ENCODE results near the gene CNTNAP3B.
"Not testable (repeated sequence)": the region's sequence is repeated elsewhere in the genome, so short reads cannot be mapped to it uniquely, and the experiment has no call there.

The CNTNAP3B gene

DNA sequence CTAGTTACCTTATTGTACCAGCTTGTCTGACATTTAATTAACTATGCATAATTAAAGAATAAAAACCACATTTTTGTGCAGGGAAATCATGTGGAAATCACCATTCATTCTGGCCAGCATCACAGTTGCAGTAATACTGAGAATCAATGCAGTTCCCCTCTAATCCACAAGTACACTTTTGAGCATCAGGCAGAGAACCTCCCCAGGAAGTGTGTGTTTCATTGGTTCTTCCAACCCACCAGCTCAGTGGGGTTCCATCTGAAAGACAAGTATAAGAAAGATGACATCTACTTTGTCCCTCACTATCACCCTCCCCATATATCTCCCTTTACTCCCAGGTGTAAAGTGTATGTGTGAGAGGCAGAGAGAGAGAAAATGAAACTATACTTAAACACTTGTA is 191.1 kb downstream of the CNTNAP3B start:
- not testable (repeated sequence) for H3K23ac ChIP-seq (ENCODE audit: low read length in 2 of 2); H2AFZ ChIP-seq (ENCODE audit: low read depth, low read length); H3K9me3 ChIP-seq (ENCODE audit: control insufficient read depth, low read length); H3K14ac ChIP-seq (ENCODE audit: low read length in 2 of 2); H3K4me1 ChIP-seq (ENCODE audit: control insufficient read depth, insufficient read depth, low read depth, low read length); H2BK12ac ChIP-seq (ENCODE audit: low read length in 2 of 2); H3K36me3 ChIP-seq (ENCODE audit: control insufficient read depth in 1 of 2, insufficient read depth in 2 of 2, low read depth in 1 of 2, low read length in 2 of 2); DNase-seq; H3K4me3 ChIP-seq (ENCODE audit: insufficient read depth in 1 of 2, low read depth in 1 of 2, low read length in 2 of 2); H2AK5ac ChIP-seq (ENCODE audit: low read length, severe bottlenecking); H3K27ac ChIP-seq (ENCODE audit: low read length, poor library complexity, severe bottlenecking); H4K8ac ChIP-seq (ENCODE audit: low read length); H3K18ac ChIP-seq (ENCODE audit: low read depth in 1 of 2, low read length in 2 of 2); H2BK120ac ChIP-seq (ENCODE audit: low read depth, low read length); H2BK5ac ChIP-seq (ENCODE audit: low read depth, low read length, poor library complexity, severe bottlenecking); H3K9ac ChIP-seq (ENCODE audit: low read length); H3K4me2 ChIP-seq (ENCODE audit: low read length, poor library complexity, severe bottlenecking); H3K4ac ChIP-seq (ENCODE audit: low read depth in 1 of 2, low read length in 2 of 2); H3K79me1 ChIP-seq (replicated peaks; ENCODE audit: low read length, poor library complexity, severe bottlenecking); H4K91ac ChIP-seq (ENCODE audit: low read length); H2BK15ac ChIP-seq (ENCODE audit: low read depth, poor library complexity, severe bottlenecking); H3K27me3 ChIP-seq (ENCODE audit: control insufficient read depth in 1 of 2, insufficient read depth in 1 of 2, low read length in 2 of 2)

DNA sequence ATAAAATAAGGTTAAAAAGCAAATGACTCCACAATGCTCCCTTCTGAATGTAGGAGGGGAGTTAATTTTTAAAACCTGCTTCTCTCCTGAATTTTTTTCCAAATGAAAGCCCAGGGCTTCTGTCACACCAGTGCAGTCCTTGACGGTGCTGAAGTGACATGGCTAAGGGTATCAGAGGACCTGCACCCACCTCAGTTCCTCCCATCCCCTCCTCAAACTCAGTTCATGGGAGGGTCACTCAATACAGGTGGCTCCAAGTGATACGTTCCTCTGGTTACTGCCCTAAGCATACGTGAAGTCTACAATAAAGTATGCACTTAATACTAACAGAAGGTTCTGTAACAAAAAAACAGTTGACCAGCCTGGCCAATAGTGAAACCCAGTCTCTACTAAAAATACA is 193.5 kb downstream of the CNTNAP3B start:
- not testable (repeated sequence) for H3K9me3 ChIP-seq (ENCODE audit: control insufficient read depth, low read length); H3K27ac ChIP-seq (ENCODE audit: low read length, poor library complexity, severe bottlenecking); H3K4me3 ChIP-seq (ENCODE audit: insufficient read depth in 1 of 2, low read depth in 1 of 2, low read length in 2 of 2); H4K91ac ChIP-seq (ENCODE audit: low read length); H3K79me1 ChIP-seq (replicated peaks; ENCODE audit: low read length, poor library complexity, severe bottlenecking); H2BK12ac ChIP-seq (ENCODE audit: low read length in 2 of 2); H3K4me1 ChIP-seq (ENCODE audit: control insufficient read depth, insufficient read depth, low read depth, low read length); H2BK5ac ChIP-seq (ENCODE audit: low read depth, low read length, poor library complexity, severe bottlenecking); H2AFZ ChIP-seq (ENCODE audit: low read depth, low read length); H3K18ac ChIP-seq (ENCODE audit: low read depth in 1 of 2, low read length in 2 of 2); H2BK15ac ChIP-seq (ENCODE audit: low read depth, poor library complexity, severe bottlenecking); H3K4ac ChIP-seq (ENCODE audit: low read depth in 1 of 2, low read length in 2 of 2); H4K8ac ChIP-seq (ENCODE audit: low read length); H2AK5ac ChIP-seq (ENCODE audit: low read length, severe bottlenecking); H3K36me3 ChIP-seq (ENCODE audit: control insufficient read depth in 1 of 2, insufficient read depth in 2 of 2, low read depth in 1 of 2, low read length in 2 of 2); DNase-seq; H3K9ac ChIP-seq (ENCODE audit: low read length); H3K23ac ChIP-seq (ENCODE audit: low read length in 2 of 2); H3K27me3 ChIP-seq (ENCODE audit: control insufficient read depth in 1 of 2, insufficient read depth in 1 of 2, low read length in 2 of 2); H3K14ac ChIP-seq (ENCODE audit: low read length in 2 of 2); H2BK120ac ChIP-seq (ENCODE audit: low read depth, low read length); H3K4me2 ChIP-seq (ENCODE audit: low read length, poor library complexity, severe bottlenecking)
- no CpG with 5 or more reads among the region's 3 CpGs for WGBS

DNA sequence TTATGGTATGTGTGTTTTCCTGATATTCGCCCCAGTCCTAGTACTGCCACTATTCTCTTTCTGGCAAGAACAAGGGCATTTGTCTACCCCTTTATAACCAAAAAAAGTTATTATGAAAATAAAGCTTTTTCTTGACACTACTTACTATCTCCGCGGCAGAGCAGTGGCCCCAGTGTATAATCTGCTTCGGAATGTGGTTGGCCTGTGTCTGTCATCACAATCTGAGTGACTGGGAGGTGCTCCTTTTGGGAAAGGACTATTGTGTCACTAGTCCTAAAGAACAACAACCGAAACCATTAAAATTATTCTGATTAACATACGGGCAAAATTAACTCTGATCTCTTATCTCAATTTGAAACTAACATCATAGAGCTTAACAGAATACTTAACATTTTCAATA is 200.1 kb downstream of the CNTNAP3B start:
- H2AK5ac ChIP-seq (ENCODE audit: low read length, severe bottlenecking); DNase-seq; H3K36me3 ChIP-seq (ENCODE audit: control insufficient read depth in 1 of 2, insufficient read depth in 2 of 2, low read depth in 1 of 2, low read length in 2 of 2); H3K9me3 ChIP-seq (ENCODE audit: control insufficient read depth, low read length); H2BK12ac ChIP-seq (ENCODE audit: low read length in 2 of 2); H3K23ac ChIP-seq (ENCODE audit: low read length in 2 of 2); H3K9ac ChIP-seq (ENCODE audit: low read length); H3K4me2 ChIP-seq (ENCODE audit: low read length, poor library complexity, severe bottlenecking); H2AFZ ChIP-seq (ENCODE audit: low read depth, low read length); H3K14ac ChIP-seq (ENCODE audit: low read length in 2 of 2); H3K18ac ChIP-seq (ENCODE audit: low read depth in 1 of 2, low read length in 2 of 2); H2BK5ac ChIP-seq (ENCODE audit: low read depth, low read length, poor library complexity, severe bottlenecking); H3K27ac ChIP-seq (ENCODE audit: low read length, poor library complexity, severe bottlenecking); H4K8ac ChIP-seq (ENCODE audit: low read length); H3K4me3 ChIP-seq (ENCODE audit: insufficient read depth in 1 of 2, low read depth in 1 of 2, low read length in 2 of 2); H4K91ac ChIP-seq (ENCODE audit: low read length); H2BK120ac ChIP-seq (ENCODE audit: low read depth, low read length); H3K4me1 ChIP-seq (ENCODE audit: control insufficient read depth, insufficient read depth, low read depth, low read length); H3K27me3 ChIP-seq (ENCODE audit: control insufficient read depth in 1 of 2, insufficient read depth in 1 of 2, low read length in 2 of 2); H2BK15ac ChIP-seq (ENCODE audit: low read depth, poor library complexity, severe bottlenecking); H3K79me1 ChIP-seq (replicated peaks; ENCODE audit: low read length, poor library complexity, severe bottlenecking); H3K4ac ChIP-seq (ENCODE audit: low read depth in 1 of 2, low read length in 2 of 2): not testable (repeated sequence)
- WGBS = 83% methylated on average over 4 of the region's 6 CpGs

DNA sequence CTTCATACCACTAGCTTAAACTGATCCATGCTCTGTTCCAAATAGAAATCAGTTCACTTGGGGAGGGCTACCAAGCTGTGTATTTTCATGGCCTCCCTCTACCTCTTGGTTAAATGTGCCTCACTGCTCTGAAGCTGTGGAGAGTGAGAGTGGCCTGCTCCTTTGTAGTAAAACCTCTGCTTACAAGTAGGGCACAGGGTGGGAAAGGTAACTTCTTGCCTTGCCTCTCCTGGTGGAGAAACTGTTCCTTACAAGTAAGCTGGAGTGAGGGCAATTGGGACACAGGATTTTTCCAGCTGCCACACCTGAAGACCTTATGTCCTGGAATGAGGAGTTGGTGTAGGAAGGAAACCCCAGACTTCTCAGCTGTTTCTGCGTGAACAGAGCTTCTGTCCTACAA is 211.9 kb downstream of the CNTNAP3B start:
- H3K23ac ChIP-seq (ENCODE audit: low read length in 2 of 2); H2AFZ ChIP-seq (ENCODE audit: low read depth, low read length); H4K8ac ChIP-seq (ENCODE audit: low read length); H3K4me3 ChIP-seq (ENCODE audit: insufficient read depth in 1 of 2, low read depth in 1 of 2, low read length in 2 of 2); H3K79me1 ChIP-seq (replicated peaks; ENCODE audit: low read length, poor library complexity, severe bottlenecking); H3K27me3 ChIP-seq (ENCODE audit: control insufficient read depth in 1 of 2, insufficient read depth in 1 of 2, low read length in 2 of 2); H3K27ac ChIP-seq (ENCODE audit: low read length, poor library complexity, severe bottlenecking); H2BK120ac ChIP-seq (ENCODE audit: low read depth, low read length); H2AK5ac ChIP-seq (ENCODE audit: low read length, severe bottlenecking); H3K4me2 ChIP-seq (ENCODE audit: low read length, poor library complexity, severe bottlenecking); H2BK12ac ChIP-seq (ENCODE audit: low read length in 2 of 2); H3K4me1 ChIP-seq (ENCODE audit: control insufficient read depth, insufficient read depth, low read depth, low read length); H3K36me3 ChIP-seq (ENCODE audit: control insufficient read depth in 1 of 2, insufficient read depth in 2 of 2, low read depth in 1 of 2, low read length in 2 of 2); H3K9me3 ChIP-seq (ENCODE audit: control insufficient read depth, low read length); H3K14ac ChIP-seq (ENCODE audit: low read length in 2 of 2); H3K18ac ChIP-seq (ENCODE audit: low read depth in 1 of 2, low read length in 2 of 2); H3K4ac ChIP-seq (ENCODE audit: low read depth in 1 of 2, low read length in 2 of 2); H4K91ac ChIP-seq (ENCODE audit: low read length); DNase-seq; H2BK5ac ChIP-seq (ENCODE audit: low read depth, low read length, poor library complexity, severe bottlenecking); H3K9ac ChIP-seq (ENCODE audit: low read length); H2BK15ac ChIP-seq (ENCODE audit: low read depth, poor library complexity, severe bottlenecking): not testable (repeated sequence)
- no CpG with 5 or more reads among the region's 1 CpG for WGBS
